GM23338 (cell line): ENCODE data around the gene SLC45A3. TPM values are rescaled to one million over a fixed set of nuclear protein-coding genes. Genes with fewer than 3 reads are reported as not detected.

ENCODE experiments used
- ATAC-seq: fragments of 200-7000 bp; cut with Tn5 transposase; 3 replicates; pipeline ENCODE4 v1.9.1; 2020
- DNase-seq: peaks from one replicate; pipeline ENCODE4 v3.0.0-alpha.2; 2015; ENCODE audit warnings: low spot score
- H2AFZ ChIP-seq: fragments of 200-600 bp; sonication (generic); 2 replicates; pipeline ENCODE4 v1.8.0; 2016; ENCODE audit warnings: antibody characterized with exemption, mild to moderate bottlenecking, moderate library complexity
- H3F3A ChIP-seq: fragments of 200-600 bp; sonication (generic); replicated peaks from 2 replicates; pipeline ENCODE4 v1.8.0; 2017; ENCODE audit warnings: antibody characterized with exemption, mixed run types, low read depth
- H3K27ac ChIP-seq: fragments of 200-600 bp; sonication (generic); 2 replicates; pipeline ENCODE4 v1.6.1; 2016; ENCODE audit warnings: low read depth
- H3K27me3 ChIP-seq: fragments of 200-600 bp; sonication (generic); 2 replicates; pipeline ENCODE4 v1.8.0; 2016; ENCODE audit warnings: mild to moderate bottlenecking, mixed run types, moderate library complexity; ENCODE audit not compliant: insufficient read depth
- H3K36me3 ChIP-seq: fragments of 200-600 bp; sonication (generic); 2 replicates; pipeline ENCODE4 v1.8.0; 2016; ENCODE audit warnings: mild to moderate bottlenecking; ENCODE audit not compliant: insufficient read depth
- H3K4me1 ChIP-seq: fragments of 200-600 bp; sonication (generic); 2 replicates; pipeline ENCODE4 v1.8.0; 2016; ENCODE audit warnings: mild to moderate bottlenecking, moderate library complexity; ENCODE audit not compliant: insufficient read depth
- H3K4me2 ChIP-seq: fragments of 200-600 bp; sonication (generic); 2 replicates; pipeline ENCODE4 v1.7.1; 2017; ENCODE audit warnings: mixed run types
- H3K4me3 ChIP-seq: fragments of 200-600 bp; sonication (generic); 2 replicates; pipeline ENCODE4 v1.6.1; 2016; ENCODE audit warnings: mixed run types
- H3K79me2 ChIP-seq: fragments of 200-600 bp; sonication (generic); replicated peaks from 2 replicates; pipeline ENCODE4 v1.8.0; 2017; ENCODE audit warnings: mild to moderate bottlenecking; ENCODE audit not compliant: insufficient read depth
- H3K9me2 ChIP-seq: fragments of 200-600 bp; sonication (generic); 2 replicates; pipeline ENCODE4 v1.8.0; 2017; ENCODE audit not compliant: insufficient read depth
- H4K20me1 ChIP-seq: fragments of 200-600 bp; sonication (generic); replicated peaks from 2 replicates; pipeline ENCODE4 v1.8.0; 2017; ENCODE audit warnings: mild to moderate bottlenecking; ENCODE audit not compliant: insufficient read depth
- H3K27ac Mint-ChIP-seq: 2 replicates; pipeline ENCODE4 v1.8.0; 2020; ENCODE audit warnings: inconsistent platforms, mild to moderate bottlenecking, moderate library complexity, mixed read lengths
- H3K27me3 Mint-ChIP-seq: 3 replicates; pipeline ENCODE4 v1.8.0; 2022; ENCODE audit warnings: low read depth, mild to moderate bottlenecking, moderate library complexity, mixed read lengths, inconsistent platforms; ENCODE audit not compliant: insufficient read depth, poor library complexity
- H3K36me3 Mint-ChIP-seq: 3 replicates; pipeline ENCODE4 v1.8.0; 2021; ENCODE audit warnings: low read depth, mild to moderate bottlenecking, inconsistent platforms, moderate library complexity, mixed read lengths
- H3K4me1 Mint-ChIP-seq: 3 replicates; pipeline ENCODE4 v1.8.0; 2020; ENCODE audit warnings: mild to moderate bottlenecking, inconsistent platforms, mixed read lengths
- H3K4me3 Mint-ChIP-seq: 3 replicates; pipeline ENCODE4 v1.8.0; 2021; ENCODE audit warnings: moderate library complexity, mild to moderate bottlenecking, inconsistent platforms, mixed read lengths
- H3K9me3 Mint-ChIP-seq: 3 replicates; pipeline ENCODE4 v1.8.0; 2020; ENCODE audit warnings: moderate library complexity, mild to moderate bottlenecking, inconsistent platforms, mixed read lengths
- CREB1 ChIP-seq: fragments of 250-450 bp; sonication (Bioruptor Pico); IDR thresholded peaks from 2 replicates; pipeline ENCODE4 v1.5.0; 2020; ENCODE audit warnings: low read depth, mild to moderate bottlenecking, moderate library complexity
- CTCF ChIP-seq, 2 experiments: fragments of 200-600 bp in 1 of 2; sonication (generic) in 1 of 2; conservative IDR thresholded peaks; 2 replicates each; pipeline versions ENCODE4 v1.5.1 to v1.6.1; 2016 to 2017; ENCODE audit warnings: antibody characterized with exemption in 2 of 2, low read depth in 2 of 2, mild to moderate bottlenecking in 2 of 2, moderate library complexity in 1 of 2
- polyA plus RNA-seq: library from polyadenylated mRNA; unstranded; fragments of >200 nt; fragmentation: Nextera tagmentation; extraction: Ambion mirVana; gene quantifications from 2 replicates; pipeline ENCODE4 v1.2.1, GENCODE V29; 2016
- total RNA-seq: library from RNA; depleted of rRNA; stranded (reverse); fragments of >200 nt; shearing (Covaris generic); gene quantifications from 2 replicates; pipeline ENCODE4 v1.2.3, GENCODE V29; 2014
- TF ChIP-seq, protein P1 (sequence below): fragments of 250-450 bp; sonication (Bioruptor Pico); IDR thresholded peaks from 2 replicates; pipeline ENCODE4 v1.5.0; 2020; ENCODE audit warnings: mild to moderate bottlenecking, moderate library complexity

Gene SLC45A3
- total and polyA plus RNA-seq, 2 experiments from 2014 or later, result 4.7 to 16.0 TPM

GRCh38 chr1:205658943-205659581 lies 21.2 kb downstream of the SLC45A3 start:
- peaks cover 16% of the 10 kb centered on the region for H3K27me3 Mint-ChIP-seq
- no peak overlapping the region for H3K4me3 Mint-ChIP-seq
- H3K9me3 Mint-ChIP-seq, result no peaks in the 10 kb centered on the region
- Histone ChIP-seq H3K4me2 (no peak overlapping the region), H3K79me2 (no peaks in the 10 kb centered on the region), H3K36me3 (no peaks in the 10 kb centered on the region), H2AFZ (no peak overlapping the region), H3K4me3 (no peak overlapping the region), H4K20me1 (peaks cover 5% of the 10 kb centered on the region), H3K27ac (no peak overlapping the region), H3K4me1 (no peaks in the 10 kb centered on the region; the same call in 1 of the 2 replicates), H3K27me3 (no peaks in the 10 kb centered on the region), H3K9me2 (no peaks in the 10 kb centered on the region), H3F3A (peaks cover 3% of the 10 kb centered on the region; the same call in 1 of the 2 replicates)
- TF ChIP-seq CTCF (conservative IDR thresholded peaks at IDR 0.05; ENCODE audit: low read depth in 2 of 2) (peak; percentile 88 to 96), CREB1 (CRISPR knock-in tag) (0 out of 2 replicates have a peak, but pooled peaks have one; percentile 6)
- TF ChIP-seq, protein P1, sequence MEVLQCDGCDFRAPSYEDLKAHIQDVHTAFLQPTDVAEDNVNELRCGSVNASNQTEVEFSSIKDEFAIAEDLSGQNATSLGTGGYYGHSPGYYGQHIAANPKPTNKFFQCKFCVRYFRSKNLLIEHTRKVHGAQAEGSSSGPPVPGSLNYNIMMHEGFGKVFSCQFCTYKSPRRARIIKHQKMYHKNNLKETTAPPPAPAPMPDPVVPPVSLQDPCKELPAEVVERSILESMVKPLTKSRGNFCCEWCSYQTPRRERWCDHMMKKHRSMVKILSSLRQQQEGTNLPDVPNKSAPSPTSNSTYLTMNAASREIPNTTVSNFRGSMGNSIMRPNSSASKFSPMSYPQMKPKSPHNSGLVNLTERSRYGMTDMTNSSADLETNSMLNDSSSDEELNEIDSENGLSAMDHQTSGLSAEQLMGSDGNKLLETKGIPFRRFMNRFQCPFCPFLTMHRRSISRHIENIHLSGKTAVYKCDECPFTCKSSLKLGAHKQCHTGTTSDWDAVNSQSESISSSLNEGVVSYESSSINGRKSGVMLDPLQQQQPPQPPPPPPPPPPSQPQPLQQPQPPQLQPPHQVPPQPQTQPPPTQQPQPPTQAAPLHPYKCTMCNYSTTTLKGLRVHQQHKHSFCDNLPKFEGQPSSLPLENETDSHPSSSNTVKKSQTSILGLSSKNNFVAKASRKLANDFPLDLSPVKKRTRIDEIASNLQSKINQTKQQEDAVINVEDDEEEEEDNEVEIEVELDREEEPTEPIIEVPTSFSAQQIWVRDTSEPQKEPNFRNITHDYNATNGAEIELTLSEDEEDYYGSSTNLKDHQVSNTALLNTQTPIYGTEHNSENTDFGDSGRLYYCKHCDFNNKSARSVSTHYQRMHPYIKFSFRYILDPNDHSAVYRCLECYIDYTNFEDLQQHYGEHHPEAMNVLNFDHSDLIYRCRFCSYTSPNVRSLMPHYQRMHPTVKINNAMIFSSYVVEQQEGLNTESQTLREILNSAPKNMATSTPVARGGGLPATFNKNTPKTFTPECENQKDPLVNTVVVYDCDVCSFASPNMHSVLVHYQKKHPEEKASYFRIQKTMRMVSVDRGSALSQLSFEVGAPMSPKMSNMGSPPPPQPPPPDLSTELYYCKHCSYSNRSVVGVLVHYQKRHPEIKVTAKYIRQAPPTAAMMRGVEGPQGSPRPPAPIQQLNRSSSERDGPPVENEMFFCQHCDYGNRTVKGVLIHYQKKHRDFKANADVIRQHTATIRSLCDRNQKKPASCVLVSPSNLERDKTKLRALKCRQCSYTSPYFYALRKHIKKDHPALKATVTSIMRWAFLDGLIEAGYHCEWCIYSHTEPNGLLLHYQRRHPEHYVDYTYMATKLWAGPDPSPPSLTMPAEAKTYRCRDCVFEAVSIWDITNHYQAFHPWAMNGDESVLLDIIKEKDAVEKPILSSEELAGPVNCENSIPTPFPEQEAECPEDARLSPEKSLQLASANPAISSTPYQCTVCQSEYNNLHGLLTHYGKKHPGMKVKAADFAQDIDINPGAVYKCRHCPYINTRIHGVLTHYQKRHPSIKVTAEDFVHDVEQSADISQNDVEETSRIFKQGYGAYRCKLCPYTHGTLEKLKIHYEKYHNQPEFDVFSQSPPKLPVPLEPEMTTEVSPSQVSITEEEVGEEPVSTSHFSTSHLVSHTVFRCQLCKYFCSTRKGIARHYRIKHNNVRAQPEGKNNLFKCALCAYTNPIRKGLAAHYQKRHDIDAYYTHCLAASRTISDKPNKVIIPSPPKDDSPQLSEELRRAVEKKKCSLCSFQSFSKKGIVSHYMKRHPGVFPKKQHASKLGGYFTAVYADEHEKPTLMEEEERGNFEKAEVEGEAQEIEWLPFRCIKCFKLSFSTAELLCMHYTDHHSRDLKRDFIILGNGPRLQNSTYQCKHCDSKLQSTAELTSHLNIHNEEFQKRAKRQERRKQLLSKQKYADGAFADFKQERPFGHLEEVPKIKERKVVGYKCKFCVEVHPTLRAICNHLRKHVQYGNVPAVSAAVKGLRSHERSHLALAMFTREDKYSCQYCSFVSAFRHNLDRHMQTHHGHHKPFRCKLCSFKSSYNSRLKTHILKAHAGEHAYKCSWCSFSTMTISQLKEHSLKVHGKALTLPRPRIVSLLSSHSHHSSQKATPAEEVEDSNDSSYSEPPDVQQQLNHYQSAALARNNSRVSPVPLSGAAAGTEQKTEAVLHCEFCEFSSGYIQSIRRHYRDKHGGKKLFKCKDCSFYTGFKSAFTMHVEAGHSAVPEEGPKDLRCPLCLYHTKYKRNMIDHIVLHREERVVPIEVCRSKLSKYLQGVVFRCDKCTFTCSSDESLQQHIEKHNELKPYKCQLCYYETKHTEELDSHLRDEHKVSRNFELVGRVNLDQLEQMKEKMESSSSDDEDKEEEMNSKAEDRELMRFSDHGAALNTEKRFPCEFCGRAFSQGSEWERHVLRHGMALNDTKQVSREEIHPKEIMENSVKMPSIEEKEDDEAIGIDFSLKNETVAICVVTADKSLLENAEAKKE (CRISPR knock-in tag), result no peak
- DNase-seq (peak; percentile 92), ATAC-seq (peak; percentile 89)
- no peak overlapping the region for H3K27ac Mint-ChIP-seq
- H3K36me3 Mint-ChIP-seq, result peaks cover 6% of the 10 kb centered on the region; the same call in 2 of the 3 replicates
- peaks cover 38% of the 10 kb centered on the region for H3K4me1 Mint-ChIP-seq
